GM18526 (cell line): ENCODE measurements around the gene SEMA4F.

Source experiments
- POLR2A ChIP-seq: IDR thresholded peaks from 3 replicates; pipeline ENCODE4 v1.6.1; 2011; ENCODE audit not compliant: insufficient read length; ENCODE audit errors: extremely low read depth

The SEMA4F gene, protein sequence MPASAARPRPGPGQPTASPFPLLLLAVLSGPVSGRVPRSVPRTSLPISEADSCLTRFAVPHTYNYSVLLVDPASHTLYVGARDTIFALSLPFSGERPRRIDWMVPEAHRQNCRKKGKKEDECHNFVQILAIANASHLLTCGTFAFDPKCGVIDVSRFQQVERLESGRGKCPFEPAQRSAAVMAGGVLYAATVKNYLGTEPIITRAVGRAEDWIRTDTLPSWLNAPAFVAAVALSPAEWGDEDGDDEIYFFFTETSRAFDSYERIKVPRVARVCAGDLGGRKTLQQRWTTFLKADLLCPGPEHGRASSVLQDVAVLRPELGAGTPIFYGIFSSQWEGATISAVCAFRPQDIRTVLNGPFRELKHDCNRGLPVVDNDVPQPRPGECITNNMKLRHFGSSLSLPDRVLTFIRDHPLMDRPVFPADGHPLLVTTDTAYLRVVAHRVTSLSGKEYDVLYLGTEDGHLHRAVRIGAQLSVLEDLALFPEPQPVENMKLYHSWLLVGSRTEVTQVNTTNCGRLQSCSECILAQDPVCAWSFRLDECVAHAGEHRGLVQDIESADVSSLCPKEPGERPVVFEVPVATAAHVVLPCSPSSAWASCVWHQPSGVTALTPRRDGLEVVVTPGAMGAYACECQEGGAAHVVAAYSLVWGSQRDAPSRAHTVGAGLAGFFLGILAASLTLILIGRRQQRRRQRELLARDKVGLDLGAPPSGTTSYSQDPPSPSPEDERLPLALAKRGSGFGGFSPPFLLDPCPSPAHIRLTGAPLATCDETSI

DNA sequence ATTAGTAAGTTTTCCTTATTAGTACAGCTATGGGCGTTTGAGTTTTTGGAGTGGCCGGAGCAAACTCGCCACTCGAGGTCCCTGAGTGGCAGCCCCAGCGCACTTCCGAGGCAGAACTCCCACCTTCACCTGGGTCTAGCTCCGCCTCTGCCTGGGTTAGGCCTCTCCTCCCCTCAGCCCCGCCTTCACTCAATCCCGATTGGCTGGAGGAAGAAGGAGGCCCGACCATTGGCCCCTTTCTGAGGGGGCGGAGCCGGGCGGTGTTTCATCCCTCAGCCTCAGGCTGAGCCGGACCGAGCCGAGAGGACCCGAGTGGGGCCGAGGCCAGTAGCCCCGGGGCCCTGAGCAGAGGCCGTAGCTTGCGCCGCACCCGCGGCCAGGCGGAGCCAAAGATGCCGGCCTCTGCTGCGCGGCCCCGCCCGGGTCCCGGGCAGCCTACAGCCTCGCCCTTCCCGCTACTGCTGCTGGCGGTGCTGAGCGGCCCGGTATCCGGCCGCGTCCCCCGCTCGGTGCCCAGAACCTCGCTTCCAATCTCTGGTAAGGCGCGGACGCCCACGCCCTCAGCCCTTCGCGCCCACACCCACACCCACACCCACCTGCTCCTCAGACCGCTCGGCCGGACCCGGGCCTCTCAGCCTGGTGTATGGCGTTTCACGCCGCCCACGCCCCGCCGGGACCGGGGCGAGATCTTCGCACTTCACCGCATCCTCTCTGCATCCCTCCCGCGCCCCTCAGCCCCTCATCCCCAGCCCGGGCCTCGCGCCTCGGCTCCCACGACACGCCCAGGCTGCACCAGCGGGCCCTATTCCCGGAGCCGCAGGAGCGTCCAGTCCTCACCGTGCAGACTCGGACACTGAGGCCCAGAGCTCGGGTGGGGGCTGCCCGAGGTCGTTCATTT, at the start of gene SEMA4F:
TSS of gene SEMA4F (plus strand) at position 263 of the 898 bp plus-strand sequence. CDS start at position 393, 130 bp downstream.
- peak; percentile 52 for TF ChIP-seq POLR2A

DNA sequence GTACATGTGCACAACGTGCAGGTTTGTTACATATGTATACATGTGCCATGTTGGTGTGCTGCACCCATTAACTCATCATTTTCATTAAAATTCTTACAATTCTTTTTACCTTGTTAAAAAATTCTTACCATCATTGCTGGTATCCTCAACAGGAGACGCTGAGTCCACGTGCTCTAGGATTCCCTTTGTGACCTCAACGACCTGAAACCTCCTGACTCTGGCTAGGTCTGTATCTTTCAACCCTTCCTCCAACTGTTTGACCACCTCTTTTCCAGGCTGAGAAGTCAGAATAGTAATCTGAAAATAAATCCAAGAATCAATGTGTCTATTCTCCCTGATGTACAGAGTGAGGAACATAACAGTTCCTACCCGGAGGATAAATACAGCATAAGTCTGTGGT, 47.1 kb upstream of the SEMA4F start:
- TF ChIP-seq POLR2A, result no peak

DNA sequence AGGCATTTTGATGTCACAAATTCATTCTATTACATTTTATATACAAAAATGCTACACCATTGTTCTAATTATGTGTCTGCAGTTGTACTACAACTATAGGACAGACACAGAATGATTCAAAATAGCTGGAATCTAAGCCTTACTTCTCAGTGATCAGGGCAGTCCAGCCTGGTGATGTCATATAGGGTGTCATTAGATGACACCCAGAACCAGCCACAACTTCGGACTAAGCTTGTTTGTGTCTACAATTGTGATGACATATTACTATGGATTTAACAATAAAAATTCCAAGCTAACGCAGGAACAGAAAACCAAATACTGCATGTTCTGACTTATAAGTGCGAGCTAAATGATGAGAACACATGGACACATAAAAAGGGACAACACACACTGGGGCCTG, 36.9 kb upstream of the SEMA4F start:
- no peak for TF ChIP-seq POLR2A

- TF ChIP-seq POLR2A, result no peak
These were observed 35.5 kb upstream of the SEMA4F start for GRCh38 chr2:74618410-74619083.

DNA sequence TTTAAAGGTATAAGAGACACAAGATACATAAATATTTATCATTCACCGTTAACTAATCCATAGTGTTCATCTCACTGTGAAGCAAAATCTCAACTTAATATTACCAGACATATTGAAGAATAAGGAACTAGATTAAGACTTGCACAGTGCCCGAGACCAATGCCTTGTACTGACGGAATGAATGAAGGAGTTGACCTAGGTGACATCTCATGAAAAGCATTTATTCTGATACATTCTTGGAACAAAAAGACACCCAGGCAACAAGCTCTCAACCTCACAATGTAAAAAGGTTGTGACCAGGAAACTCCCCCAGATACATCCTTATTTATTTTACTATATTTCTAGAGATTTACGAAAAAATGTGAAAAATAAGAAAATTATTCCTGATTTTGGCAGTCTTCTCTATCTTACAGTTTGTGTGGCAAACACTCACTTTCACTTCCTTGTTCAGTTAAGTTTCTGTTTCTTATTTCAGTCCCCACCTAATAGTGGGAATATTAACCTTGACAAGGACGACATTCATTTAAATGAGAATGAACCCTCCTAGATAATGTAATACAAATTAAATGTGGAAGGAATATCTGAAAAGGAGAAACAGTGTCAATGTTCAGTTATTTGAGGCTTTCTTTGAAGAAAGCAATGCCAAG, 34.3 kb upstream of the SEMA4F start:
- TF ChIP-seq POLR2A, result no peak

- TF ChIP-seq POLR2A, result no peak
These were observed 33.4 kb upstream of the SEMA4F start for GRCh38 chr2:74620671-74621070.

DNA sequence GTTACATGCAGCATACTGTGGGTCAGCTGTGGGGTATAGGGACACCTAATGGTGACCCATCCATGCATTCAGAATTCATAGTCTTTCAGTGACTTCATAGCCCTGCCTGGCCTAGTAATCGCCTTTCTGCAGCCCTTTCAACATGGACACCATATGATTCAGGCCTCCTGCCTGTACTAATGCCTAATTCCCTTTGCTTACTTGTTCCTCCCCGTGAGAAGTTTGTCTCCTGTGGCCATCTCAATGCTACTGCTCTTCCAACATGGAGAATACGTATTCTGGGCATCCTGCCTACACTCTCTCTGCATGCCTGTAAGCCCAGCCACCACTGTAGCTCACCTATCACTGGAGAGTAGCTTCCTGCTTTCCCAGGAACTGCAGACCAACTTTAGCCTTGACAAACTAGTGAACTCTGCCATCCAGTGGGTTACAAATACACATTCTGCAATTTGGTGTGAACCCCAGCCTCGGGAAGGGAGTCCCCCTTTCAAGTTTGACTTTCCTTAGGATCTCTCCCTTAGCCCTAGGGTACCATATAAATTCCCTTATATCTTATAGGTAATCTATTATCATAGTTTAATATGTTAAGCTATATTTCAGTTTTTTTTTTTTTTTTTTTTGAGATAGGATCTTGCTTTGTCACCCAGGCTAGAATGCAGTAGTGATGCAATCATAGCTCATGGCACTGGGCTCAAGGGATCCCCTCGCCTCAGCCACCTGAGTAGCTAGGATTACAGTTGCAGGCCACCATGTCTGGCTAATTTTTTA, 28.2 kb upstream of the SEMA4F start:
- TF ChIP-seq POLR2A, result no peak

DNA sequence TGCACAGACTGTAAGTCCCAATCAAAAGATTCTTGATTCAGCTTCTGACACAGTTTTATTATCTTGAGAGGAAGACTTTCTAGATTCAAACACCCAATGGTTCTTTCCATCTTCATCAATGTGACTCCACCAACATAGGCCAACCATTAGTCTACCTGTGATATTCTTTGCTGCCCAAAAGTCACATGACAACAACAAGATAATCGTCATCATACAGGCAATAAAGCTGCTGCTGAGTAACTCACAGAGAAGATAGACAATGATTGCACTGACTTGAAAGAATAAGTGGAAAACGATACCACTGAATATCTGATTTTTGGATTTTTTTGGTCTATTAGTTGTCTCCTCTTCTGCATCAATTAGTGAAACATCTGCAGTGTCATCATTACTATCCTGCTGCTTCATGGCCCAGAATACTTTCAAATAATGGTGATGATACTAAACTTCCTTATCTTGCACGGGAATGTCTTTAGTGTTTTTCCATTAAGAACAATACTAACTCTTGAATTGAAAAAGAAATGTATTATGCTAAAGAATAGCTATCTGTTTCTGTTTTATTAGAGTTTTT, 25.4 kb upstream of the SEMA4F start:
- TF ChIP-seq POLR2A, result no peak

DNA sequence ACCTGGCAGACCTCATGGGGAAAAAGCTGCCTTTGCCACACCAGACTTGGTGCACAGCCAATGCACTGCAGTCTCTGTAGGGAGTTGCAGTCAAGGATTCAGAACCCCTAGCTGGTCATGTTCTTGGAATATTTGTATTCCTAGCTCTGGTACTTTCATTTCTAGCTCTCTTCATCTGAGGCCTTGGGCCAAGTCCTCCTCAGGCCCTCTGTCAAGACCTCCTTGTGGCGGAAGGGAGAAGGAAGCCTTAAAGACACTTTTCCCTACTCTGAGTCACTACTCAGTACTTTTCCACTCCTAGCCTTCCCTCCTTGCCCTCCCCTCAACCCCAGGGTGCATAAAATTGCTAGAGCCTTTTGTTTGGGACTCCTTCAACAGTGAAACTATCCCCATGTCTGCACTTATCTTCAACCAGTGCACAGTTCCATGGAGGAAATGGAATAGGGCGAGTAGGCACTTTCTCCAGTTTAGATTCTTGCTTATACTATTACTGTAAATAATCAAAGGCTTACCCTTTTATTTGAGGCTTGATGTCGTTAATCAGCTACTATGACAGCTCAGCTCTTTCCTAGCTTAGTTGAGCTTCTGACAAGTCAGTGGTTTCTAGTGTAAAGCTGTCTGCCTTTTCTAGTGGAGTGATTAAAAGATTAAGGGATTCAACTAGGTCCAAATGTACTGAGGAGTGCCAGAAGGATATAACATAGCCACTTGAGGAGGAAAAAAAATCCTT, 21.7 kb upstream of the SEMA4F start:
- no peak for TF ChIP-seq POLR2A

DNA sequence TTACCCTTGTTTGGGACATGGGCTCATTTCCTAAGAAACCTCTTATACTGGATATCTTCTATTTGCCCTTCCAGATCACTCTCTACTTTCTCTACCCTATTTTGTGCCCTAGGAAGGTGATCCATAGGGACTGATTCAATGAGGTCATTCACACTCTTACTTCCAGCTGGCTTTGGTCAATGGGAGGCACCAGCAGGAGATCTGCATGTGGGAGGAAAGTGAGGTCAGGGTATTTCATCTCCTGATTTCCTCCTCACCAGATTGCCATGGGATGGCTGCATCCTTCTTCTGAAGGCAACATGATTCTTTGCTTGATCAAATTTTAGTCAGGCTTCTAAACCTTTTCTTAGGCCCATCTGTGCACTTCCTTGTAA, 21.1 kb upstream of the SEMA4F start:
- no peak for TF ChIP-seq POLR2A

DNA sequence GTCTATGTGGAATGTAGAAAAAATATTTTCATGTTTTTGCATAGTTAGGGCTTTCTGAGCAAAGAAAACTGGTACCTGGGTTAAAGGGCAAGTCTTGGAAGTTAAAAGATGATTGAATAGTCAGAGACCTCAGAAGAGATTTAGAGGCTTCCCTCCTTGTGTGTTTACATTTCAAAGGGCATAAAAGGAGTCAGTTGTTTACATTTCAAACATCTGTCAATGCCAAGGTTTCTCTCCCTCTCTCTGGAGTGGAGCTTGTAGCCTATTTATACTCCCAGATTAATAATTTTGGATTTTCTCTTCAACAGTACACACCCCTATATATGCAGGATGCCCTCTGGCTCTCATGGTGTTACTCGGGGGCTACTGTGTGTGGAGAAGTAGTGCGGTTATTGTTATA, 14.5 kb upstream of the SEMA4F start:
- TF ChIP-seq POLR2A, result no peak

GRCh38 chr2:74645344-74645743, 8.7 kb upstream of the SEMA4F start:
- no peak for TF ChIP-seq POLR2A

GRCh38 chr2:74646201-74646600, 7.8 kb upstream of the SEMA4F start:
- TF ChIP-seq POLR2A, result no peak
